Anterior cingulate cortex (tissue), 58 donors: ENCODE measurements around the gene C19orf53.
A peak's percentile ranks its signal among the peaks of the same experiment; 100 is the strongest.

Source experiments
- DNase-seq, 58 donors: peaks; one replicate each; lab custom pipeline; 2025; lab: John Stamatoyannopoulos, UW

The C19orf53 gene

GRCh38 chr19:13794757-13795589 is 20.7 kb downstream of the C19orf53 start, which contains the start of gene ZSWIM4:
Gene ZSWIM4, plus strand, starts transcription at chr19:13795443. Its CDS starts 206 bp downstream, at chr19:13795649.
- peak; percentile 80 to 99 (median 98) for DNase-seq

DNA sequence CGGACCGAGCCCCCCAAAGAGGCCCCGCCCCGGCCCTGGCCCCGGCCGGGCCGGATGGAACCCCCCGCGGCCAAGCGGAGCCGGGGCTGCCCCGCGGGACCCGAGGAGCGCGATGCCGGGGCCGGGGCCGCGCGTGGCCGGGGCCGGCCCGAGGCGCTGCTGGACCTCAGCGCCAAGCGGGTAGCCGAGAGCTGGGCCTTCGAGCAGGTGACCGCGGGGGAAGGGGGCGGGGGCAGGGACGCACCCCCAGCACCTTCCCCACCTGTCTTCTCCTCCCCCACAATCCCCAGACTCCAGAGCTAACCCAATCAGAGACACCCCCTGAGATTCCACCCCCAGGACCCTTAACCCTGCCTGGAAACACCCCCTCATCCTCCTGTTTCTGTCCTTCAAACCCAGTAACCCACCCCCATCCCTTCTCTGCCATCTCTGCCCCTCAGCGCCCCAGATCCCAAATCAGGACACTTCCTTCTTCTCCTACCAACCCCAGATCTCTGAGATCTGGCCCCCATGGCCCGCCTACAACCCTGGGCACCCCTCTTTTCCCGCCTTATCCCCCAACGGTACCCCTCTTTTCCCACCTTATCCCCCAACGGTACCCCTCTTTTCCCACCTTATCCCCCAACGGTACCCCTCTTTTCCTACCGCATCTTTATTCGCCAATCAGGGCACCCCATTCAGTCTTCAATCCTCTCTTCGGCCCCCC is 21.5 kb downstream of the C19orf53 start:
- DNase-seq, result peak in 2 of 58 donors; percentile 7 to 30

DNA sequence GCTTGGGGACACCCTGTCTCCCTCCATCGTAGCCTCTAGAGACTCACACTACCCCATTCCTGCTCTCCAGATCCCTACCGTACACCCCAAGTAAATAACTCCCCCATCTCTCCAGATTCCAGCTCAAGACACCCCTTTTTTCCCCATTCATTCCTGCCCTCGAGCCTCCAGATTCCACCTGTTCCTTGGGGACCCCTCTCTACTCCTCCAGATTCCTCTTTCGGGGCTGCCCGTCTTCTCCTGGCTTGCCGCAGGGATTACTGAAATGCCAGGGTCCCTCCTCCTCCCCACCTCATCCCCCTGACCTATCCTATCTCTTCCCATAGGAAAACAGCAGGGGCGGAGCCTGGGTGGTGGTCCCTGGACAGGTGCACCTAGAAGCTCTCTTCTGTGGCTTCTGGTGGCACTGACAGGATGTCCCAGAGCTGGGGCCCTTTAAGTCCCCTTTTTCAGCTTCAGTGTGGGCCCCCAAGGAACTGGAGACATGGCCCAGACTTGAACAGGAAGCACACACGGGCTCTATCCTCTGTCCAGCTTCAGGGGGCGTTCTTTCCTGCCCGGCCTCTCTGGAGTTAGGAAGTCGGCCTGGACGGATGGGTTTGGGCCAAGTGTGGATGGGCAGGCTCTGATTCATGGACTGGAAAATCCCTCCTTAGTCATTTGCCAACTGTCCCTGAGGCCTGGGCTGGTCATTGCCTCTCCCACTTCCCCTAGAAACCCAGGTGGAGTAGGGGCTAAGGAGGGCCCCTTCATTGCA is 22.2 kb downstream of the C19orf53 start:
- DNase-seq, result peak in 5 of 58 donors; percentile 12 to 35 (median 22)

DNA sequence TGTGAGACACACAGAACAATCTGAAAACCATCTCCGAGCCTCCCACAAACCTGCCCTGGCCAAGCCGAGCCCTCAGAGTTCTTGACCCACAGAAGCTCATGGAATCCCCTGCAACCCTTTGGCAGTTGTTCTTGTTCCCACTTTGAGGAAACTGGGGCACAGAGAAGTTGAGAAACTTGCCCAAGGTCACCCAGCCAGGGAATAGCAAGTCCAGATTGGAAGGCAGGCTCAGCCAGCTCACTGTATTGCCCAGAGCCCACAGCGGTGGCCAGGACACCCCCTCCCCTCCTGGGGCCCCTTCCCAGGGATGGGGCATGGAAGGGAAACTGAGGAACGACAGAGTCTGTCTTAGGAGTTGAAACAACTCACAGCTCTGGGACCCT is 22.8 kb downstream of the C19orf53 start:
- no peak for DNase-seq

DNA sequence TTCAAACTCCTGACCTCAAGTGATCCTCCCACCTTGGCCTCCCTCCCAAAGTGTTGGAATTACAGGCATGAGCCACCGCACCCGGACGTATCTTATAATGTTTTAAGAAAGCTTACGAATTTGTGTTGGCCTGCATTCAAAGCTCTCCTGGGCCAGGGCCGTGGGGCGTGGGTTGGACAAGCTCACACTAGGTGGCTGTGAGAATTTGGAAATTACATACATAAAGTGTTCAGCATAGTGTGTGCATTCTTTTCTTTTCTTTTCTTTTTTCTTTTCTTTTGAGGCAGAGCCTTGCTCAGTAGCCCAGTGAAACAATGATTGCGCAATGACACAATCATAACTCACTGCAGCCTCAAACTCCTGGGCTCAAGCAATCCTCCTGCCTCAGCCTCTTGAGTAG is 23.6 kb downstream of the C19orf53 start:
- no peak for DNase-seq

DNA sequence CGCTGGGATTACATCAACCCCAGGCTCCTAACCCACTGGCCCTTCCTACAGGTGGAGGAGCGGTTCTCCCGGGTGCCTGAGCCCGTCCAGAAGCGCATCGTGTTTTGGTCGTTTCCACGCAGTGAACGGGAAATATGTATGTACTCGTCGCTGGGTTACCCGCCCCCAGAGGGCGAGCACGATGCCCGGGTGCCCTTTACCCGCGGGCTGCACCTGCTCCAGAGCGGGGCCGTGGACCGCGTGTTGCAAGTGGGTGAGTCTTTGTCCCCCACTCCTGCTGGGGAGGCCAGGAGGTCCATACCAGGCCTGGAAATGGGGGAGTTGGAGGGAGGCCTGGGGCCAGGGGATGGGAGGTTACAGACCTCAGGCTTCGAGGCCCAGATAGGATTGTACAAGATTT is 25.4 kb downstream of the C19orf53 start:
- DNase-seq, result no peak

DNA sequence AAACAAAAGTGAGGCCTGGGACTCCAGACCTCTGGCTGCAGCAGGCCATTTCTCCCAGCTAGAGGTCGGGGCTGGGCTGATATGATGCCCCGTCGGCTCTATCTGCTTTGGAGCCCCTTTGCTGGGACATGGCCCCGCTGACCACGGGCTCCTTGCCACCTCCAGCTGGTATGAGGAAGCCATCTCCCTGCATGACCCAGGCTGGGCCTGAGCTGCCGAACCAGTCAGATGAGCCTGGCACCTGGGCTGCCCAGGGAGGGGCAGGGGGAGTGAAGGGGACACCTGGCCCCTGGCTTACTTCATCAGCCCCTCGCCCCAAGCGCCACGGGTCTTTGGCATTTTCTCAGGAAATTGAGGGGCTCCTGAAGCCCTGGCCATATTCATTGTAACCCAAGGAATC is 28.8 kb downstream of the C19orf53 start:
- no peak for DNase-seq

- peak in 3 of 58 donors; percentile 3 to 45 (median 8) for DNase-seq
These were observed 30.8 kb downstream of the C19orf53 start for GRCh38 chr19:13804830-13805683.

DNA sequence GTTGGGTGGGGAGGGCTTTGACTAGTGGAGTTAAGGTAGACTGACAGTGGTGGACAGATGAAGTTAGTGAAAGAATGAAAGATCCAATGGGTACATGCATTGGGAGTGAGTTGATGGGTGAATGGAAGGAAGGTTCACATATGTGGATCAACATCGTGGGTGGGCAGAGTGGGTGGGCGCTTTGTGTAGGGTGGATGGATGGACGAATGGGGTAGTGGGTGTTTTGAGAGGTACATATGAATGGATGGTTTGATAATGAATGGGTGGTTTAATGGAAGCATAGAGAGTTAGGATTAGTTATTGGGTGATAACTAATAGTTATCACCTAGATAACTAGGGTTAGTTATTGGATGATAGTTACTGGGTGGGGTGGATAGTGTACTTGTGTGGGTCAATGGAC is 32.5 kb downstream of the C19orf53 start:
- no peak for DNase-seq

DNA sequence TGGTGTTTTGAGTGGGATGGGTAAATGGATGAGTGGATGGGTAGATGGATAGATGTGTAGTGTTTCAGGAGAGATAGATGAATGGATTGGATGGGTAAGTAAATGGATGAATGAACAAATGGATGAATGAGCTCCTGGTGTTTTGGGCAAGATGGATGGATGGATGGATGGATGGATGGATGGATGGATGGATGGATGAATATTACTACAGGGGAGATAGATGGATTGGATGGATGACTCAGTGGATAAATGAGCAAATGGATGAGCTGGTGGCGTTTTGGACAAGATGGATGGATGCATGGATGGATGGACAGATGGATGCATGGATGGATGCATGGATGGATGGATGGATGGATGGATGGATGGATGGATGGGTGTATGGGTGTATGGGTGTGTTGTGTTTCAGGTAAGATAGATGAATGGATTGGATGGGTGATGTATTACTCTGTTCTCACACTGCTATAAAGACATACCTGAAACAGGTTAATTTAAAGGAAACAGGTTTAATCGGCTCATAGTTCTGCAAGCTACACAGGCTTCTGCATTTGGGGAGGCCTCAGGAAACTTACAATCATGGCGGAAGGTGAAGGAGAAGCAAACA is 33.3 kb downstream of the C19orf53 start:
- DNase-seq, result no peak

- DNase-seq, result no peak
These were observed 34.6 kb downstream of the C19orf53 start for GRCh38 chr19:13808856-13809255.

DNA sequence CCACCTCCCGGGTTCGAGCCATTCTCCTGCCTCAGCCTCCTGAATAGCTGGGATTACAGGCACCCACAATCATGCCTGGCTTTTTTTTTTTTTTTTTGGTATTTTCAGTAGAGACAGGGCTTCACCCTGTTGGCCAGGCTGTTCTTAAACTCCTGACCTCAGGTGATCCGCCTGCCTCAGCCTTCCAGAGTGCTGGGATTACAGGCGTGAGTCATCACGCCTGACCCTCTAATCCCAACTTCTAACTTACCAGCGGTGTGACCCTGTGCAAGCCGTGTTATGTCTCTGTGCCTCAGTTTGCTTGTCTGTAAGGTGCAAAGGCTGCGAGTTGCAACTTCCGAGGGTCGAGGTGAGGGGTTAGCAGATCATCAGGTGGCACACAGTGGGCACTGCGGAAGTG is 38.3 kb downstream of the C19orf53 start:
- no peak for DNase-seq

DNA sequence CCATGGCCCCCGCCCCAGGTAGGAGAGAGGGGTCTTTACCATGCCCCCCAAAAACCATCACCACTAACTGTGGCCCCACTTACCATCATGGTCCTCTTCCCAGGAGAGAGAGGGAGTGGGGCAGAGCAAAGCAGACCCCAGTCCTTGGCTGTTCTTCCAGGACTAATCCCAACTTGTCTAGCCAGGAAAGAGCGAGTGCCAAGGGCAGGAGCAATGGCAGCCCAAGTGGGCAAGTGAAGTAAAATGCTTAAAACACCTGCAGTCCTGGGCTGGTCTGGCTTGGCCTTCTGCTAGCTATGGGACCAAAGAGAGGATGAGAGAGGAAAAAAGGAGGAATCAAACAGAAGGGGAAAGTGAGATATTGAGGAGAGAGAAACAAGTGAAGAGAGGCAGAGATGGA is 38.9 kb downstream of the C19orf53 start:
- DNase-seq, result no peak

GRCh38 chr19:13814550-13814949 is 40.3 kb downstream of the C19orf53 start:
- no peak for DNase-seq

GRCh38 chr19:13817018-13817614 is 42.9 kb downstream of the C19orf53 start:
- DNase-seq, result no peak

- peak in 1 of 58 donors; percentile 25 for DNase-seq
These were observed 43.5 kb downstream of the C19orf53 start for GRCh38 chr19:13817615-13818371.

DNA sequence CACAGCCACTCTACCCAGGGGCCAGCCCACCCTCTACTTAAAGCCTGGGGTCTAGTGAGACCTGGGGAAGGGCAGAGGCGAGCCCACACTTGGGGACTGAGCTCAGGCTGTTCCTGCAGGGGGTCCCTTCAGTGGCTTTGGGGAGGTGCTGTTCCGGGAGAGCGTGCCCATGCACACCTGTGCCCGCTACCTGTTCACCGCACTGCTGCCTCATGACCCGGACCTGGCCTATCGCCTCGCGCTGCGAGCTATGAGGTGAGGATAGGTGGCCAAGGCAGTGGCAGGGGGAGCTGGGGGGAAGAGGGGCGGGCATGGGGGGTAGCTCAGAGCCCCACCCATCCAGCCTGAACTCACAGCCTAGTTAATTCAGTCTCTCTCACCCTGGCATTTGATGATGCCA is 45.0 kb downstream of the C19orf53 start:
- no peak for DNase-seq

DNA sequence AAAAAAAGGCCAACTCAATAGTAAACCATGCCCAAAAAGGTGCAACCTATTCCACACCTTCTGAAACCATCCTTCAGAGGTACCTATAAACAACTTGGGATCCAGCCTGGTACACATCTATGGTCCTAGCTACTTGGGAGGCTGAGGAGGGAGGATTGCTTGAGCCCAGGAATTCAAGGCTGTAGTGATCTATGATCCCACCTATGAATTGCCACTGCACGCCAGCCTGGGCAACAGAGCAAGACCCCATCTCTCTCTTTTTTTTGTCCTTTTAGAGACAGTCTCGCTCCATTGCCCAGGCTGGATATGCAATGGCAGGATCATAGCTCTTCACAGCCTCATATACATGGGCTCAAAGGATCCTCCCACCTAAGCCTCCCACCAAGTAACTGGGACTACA is 47.0 kb downstream of the C19orf53 start:
- no peak for DNase-seq
